ENCODE measurements around the gene NME4.
A peak's percentile ranks its signal among the peaks of the same experiment; 100 is the strongest.
"Not testable (repeated sequence)": the region's sequence is repeated elsewhere in the genome, so short reads cannot be mapped to it uniquely, and the experiment has no call there.

Gene NME4

DNA sequence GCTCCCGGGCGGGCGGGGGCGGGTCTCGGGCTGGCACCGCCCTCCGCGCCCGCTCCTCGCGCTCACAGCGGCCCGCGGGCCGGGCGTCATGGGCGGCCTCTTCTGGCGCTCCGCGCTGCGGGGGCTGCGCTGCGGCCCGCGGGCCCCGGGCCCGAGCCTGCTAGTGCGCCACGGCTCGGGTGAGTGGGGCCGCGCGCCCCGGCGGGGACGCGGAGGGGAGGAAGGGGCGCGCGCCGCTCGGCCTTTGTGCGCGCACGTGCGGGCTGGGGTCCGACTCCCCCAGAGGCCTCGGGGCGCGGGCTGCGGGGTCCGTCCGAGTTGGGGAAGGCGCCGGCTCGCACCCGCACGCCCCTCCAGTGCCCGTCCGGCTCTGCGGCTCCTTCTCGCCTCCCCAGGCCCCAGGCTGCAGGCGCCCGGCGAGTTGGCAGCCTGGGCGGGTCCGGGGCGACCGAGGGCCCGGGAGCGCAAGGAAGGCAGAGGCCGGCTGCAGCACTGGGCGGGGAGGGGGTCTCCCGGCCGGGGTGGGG is at the start of gene NME4:
TSS of gene NME4 (plus strand) at position 65 of the 527 bp plus-strand sequence. CDS start at position 89, 24 bp downstream.
- no peaks in the 10 kb centered on the region for H3K9me3 Mint-ChIP-seq
- H3K36me3 Mint-ChIP-seq = peaks cover under 1% of the 10 kb centered on the region
- peak within 1 kb of the TSS; percentile 89 for H3K4me3 Mint-ChIP-seq
- H3K4me1 Mint-ChIP-seq = peaks cover 24% of the 10 kb centered on the region
- no peaks in the 10 kb centered on the region for H3K27me3 Mint-ChIP-seq
- H3K27ac Mint-ChIP-seq = peak within 1 kb of the TSS; percentile 94

- H3K27ac Mint-ChIP-seq = peak overlapping the region; percentile 15
- H3K4me3 Mint-ChIP-seq = peak overlapping the region; percentile 38
- H3K9me3 Mint-ChIP-seq = no peaks in the 10 kb centered on the region
- H3K36me3 Mint-ChIP-seq = peaks cover 8% of the 10 kb centered on the region
- H3K27me3 Mint-ChIP-seq = no peaks in the 10 kb centered on the region
- peaks cover 77% of the 10 kb centered on the region for H3K4me1 Mint-ChIP-seq
These were observed 49.8 kb upstream of the NME4 start for GRCh38 chr16:347203-347602.

GRCh38 chr16:348495-348894 is 48.5 kb upstream of the NME4 start:
- not testable (repeated sequence) for H3K36me3 Mint-ChIP-seq, H3K9me3 Mint-ChIP-seq, H3K27ac Mint-ChIP-seq, H3K27me3 Mint-ChIP-seq
- H3K4me3 Mint-ChIP-seq = peak overlapping the region; percentile 24
- peaks cover 65% of the 10 kb centered on the region for H3K4me1 Mint-ChIP-seq

GRCh38 chr16:349211-349610 is 47.8 kb upstream of the NME4 start:
- Mint-ChIP-seq H3K27ac (no peak overlapping the region), H3K9me3 (no peaks in the 10 kb centered on the region), H3K4me3 (peak overlapping the region; percentile 33), H3K4me1 (peaks cover 64% of the 10 kb centered on the region), H3K27me3 (no peaks in the 10 kb centered on the region), H3K36me3 (peaks cover 7% of the 10 kb centered on the region)

DNA sequence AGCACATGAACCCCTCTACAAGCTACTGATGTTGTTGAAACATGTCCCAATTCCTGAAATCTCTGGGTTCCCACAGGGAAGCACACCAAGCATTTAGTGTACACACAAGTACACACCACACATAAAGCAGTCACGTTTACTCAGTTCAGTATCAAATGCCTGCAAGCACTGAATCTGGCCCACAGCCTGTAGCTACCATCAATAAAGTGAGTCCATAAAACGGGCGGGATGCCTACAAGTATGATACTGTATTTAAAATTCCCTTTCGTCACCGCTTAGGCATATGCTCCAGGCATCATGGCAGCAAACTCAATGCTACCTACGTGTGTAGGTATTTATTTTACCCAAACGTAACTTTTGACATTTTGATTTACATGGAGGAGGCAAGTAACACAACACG is 46.8 kb upstream of the NME4 start:
- peak overlapping the region; percentile 74 for H3K4me3 Mint-ChIP-seq
- H3K9me3 Mint-ChIP-seq = no peaks in the 10 kb centered on the region
- peaks cover 65% of the 10 kb centered on the region for H3K4me1 Mint-ChIP-seq
- H3K36me3 Mint-ChIP-seq = peaks cover 7% of the 10 kb centered on the region
- no peak overlapping the region for H3K27ac Mint-ChIP-seq
- H3K27me3 Mint-ChIP-seq = no peaks in the 10 kb centered on the region

GRCh38 chr16:351804-352520 is 45.0 kb upstream of the NME4 start:
- peak overlapping the region; percentile 91 for H3K4me3 Mint-ChIP-seq
- H3K9me3 Mint-ChIP-seq = no peaks in the 10 kb centered on the region
- H3K27me3 Mint-ChIP-seq = no peaks in the 10 kb centered on the region
- H3K27ac Mint-ChIP-seq = peak overlapping the region; percentile 94
- peaks cover 57% of the 10 kb centered on the region for H3K4me1 Mint-ChIP-seq
- H3K36me3 Mint-ChIP-seq = peaks cover 7% of the 10 kb centered on the region

DNA sequence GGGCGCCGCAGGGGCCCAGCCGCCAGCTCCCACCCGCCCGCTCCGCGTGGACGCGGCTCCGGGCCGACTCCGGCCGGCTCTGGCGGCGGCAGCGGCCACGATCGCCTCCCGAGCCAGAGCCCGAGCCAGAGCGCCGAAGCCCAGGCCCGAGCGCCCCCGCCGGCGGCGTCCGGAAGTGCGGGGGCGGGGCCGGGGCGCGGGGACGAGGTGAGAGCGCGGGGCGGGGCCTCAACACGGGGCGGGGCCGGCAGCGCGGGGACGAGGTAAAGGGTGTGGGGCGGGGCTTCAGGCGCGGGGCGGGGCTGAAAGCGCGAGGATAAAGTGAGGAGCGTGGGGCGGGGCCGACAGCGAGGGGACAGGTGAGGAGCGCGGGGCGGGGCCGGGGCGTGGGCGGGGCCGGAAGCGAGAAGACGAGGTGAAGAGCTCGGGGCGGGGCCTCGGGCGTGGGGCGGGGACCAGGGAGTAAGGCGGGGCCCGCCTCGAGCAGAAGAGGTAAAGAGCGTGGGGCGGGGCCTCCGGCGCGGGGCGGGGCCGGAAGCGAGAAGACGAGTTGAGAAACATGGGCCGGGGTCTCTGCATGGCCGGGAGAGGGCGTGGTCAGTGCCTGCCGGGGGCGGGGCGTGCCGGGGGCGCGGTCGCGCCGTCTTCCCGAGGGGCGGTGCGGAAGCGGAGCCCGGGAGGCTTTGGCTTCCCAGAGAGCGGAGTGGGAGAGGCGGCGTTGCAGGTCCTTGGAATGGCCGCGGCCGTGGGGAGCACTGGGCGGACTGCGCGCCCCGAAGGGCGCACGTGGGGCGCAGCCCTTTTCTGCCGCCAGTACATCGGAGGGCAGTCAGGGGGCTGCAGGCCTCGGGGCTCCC is 44.2 kb upstream of the NME4 start, which contains the start of gene AXIN1:
TSS of gene AXIN1 (minus strand) at position 177 of the 857 bp plus-strand sequence. CDS start 5,698 bp downstream, outside the sequence.
- Mint-ChIP-seq H3K27me3 (no peaks in the 10 kb centered on the region), H3K9me3 (no peaks in the 10 kb centered on the region), H3K27ac (peak within 1 kb of the TSS; percentile 94), H3K36me3 (peaks cover 4% of the 10 kb centered on the region), H3K4me1 (peaks cover 49% of the 10 kb centered on the region), H3K4me3 (peak within 1 kb of the TSS; percentile 91)

- peak overlapping the region; percentile 57 for H3K27ac Mint-ChIP-seq
These were observed 43.4 kb upstream of the NME4 start for GRCh38 chr16:353404-354290.

DNA sequence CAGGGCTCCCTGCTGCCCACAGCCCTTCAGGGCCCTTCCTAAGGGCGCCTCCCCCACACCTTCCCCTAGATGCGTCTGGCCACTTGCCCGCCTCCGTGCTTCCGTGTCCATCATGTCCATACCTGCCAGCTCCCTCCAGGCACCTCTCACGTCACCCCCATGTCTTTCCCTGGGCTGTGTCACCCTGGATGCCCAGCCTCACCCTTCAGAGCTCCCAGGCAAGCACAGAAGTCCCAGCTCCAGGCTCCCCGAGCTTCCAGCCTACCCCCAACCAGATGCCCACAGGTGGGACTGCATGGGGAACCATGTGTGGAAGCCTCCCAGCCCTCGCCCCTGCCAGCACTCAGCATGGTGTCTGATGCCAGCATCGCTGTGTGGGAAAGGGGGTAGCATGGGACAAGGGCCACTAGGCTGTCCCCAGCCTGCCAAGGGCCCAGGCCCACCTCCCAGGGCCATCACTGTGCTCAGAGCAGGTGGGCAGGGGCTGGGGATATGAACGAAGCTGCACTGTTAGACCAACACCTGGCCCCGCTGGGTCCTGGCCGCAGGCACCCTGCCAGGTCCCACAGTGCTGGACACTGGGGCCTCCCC is 42.6 kb upstream of the NME4 start:
- peaks cover 36% of the 10 kb centered on the region for H3K4me1 Mint-ChIP-seq
- H3K36me3 Mint-ChIP-seq = peaks cover 4% of the 10 kb centered on the region
- H3K27me3 Mint-ChIP-seq = no peaks in the 10 kb centered on the region
- peak overlapping the region; percentile 53 for H3K4me3 Mint-ChIP-seq
- peak overlapping the region; percentile 57 for H3K27ac Mint-ChIP-seq
- no peaks in the 10 kb centered on the region for H3K9me3 Mint-ChIP-seq

More at GRCh38 chr16:353404-354290, 43.4 kb upstream of the NME4 start:
- H3K27me3 Mint-ChIP-seq = no peaks in the 10 kb centered on the region
- peak overlapping the region; percentile 53 for H3K4me3 Mint-ChIP-seq
- peaks cover 40% of the 10 kb centered on the region for H3K4me1 Mint-ChIP-seq
- peaks cover 4% of the 10 kb centered on the region for H3K36me3 Mint-ChIP-seq
- no peaks in the 10 kb centered on the region for H3K9me3 Mint-ChIP-seq

GRCh38 chr16:354971-355461 is 42.0 kb upstream of the NME4 start:
- peak overlapping the region; percentile 69 for H3K27ac Mint-ChIP-seq
- H3K4me3 Mint-ChIP-seq = peak overlapping the region; percentile 68
- peaks cover 30% of the 10 kb centered on the region for H3K4me1 Mint-ChIP-seq
- peaks cover 4% of the 10 kb centered on the region for H3K36me3 Mint-ChIP-seq
- no peaks in the 10 kb centered on the region for H3K27me3 Mint-ChIP-seq
- no peaks in the 10 kb centered on the region for H3K9me3 Mint-ChIP-seq

- H3K27me3 Mint-ChIP-seq = no peaks in the 10 kb centered on the region
- no peak overlapping the region for H3K27ac Mint-ChIP-seq
- H3K4me3 Mint-ChIP-seq = no peak overlapping the region
- H3K4me1 Mint-ChIP-seq = peaks cover 22% of the 10 kb centered on the region
- H3K36me3 Mint-ChIP-seq = no peaks in the 10 kb centered on the region
- no peaks in the 10 kb centered on the region for H3K9me3 Mint-ChIP-seq
These were observed 40.3 kb upstream of the NME4 start for GRCh38 chr16:356741-357140.

GRCh38 chr16:359067-359763 is 37.8 kb upstream of the NME4 start:
- Mint-ChIP-seq H3K9me3 (no peaks in the 10 kb centered on the region), H3K4me3 (no peak overlapping the region), H3K36me3 (no peaks in the 10 kb centered on the region), H3K27ac (no peak overlapping the region), H3K4me1 (peaks cover 23% of the 10 kb centered on the region), H3K27me3 (no peaks in the 10 kb centered on the region)

- no peaks in the 10 kb centered on the region for H3K36me3 Mint-ChIP-seq
- no peaks in the 10 kb centered on the region for H3K27me3 Mint-ChIP-seq
- H3K4me1 Mint-ChIP-seq = peaks cover 15% of the 10 kb centered on the region
- H3K27ac Mint-ChIP-seq = no peak overlapping the region
- no peaks in the 10 kb centered on the region for H3K9me3 Mint-ChIP-seq
- H3K4me3 Mint-ChIP-seq = no peak overlapping the region
These were observed 36.9 kb upstream of the NME4 start for GRCh38 chr16:359871-360697.
